HG03025 (cell line): Measurements from ENCODE around the gene MGAT1.
"Not testable (repeated sequence)": the region's sequence is repeated elsewhere in the genome, so short reads cannot be mapped to it uniquely, and the experiment has no call there.

Experiments
- ATAC-seq: cut with Tn5 transposase; IDR thresholded peaks from one replicate; pipeline ENCODE4 v1.9.1; 2021; ENCODE audit warnings: mild to moderate bottlenecking, moderate library complexity; ENCODE audit not compliant: unreplicated experiment, low FRiP score

The MGAT1 gene

DNA sequence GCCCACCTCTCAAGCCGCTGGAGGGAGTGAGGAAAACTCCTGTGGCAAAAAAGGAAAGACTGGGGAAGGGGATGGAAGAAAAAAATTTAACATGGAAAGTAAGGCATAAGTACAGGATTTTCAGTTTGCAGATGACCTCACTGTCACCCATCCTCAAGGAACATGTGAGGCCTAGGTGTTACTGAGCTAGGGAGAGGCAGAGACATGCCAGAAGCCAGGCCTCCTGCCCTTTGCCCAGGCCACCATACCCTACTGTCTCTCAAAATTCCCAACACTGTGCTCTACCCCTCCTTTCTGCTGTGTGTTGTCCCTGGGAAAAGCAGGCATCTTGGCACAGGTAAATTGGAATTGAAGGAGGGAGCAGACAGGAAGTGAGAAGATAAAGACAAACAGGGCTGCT is 4.4 kb upstream of the MGAT1 start:
- no peak for ATAC-seq

DNA sequence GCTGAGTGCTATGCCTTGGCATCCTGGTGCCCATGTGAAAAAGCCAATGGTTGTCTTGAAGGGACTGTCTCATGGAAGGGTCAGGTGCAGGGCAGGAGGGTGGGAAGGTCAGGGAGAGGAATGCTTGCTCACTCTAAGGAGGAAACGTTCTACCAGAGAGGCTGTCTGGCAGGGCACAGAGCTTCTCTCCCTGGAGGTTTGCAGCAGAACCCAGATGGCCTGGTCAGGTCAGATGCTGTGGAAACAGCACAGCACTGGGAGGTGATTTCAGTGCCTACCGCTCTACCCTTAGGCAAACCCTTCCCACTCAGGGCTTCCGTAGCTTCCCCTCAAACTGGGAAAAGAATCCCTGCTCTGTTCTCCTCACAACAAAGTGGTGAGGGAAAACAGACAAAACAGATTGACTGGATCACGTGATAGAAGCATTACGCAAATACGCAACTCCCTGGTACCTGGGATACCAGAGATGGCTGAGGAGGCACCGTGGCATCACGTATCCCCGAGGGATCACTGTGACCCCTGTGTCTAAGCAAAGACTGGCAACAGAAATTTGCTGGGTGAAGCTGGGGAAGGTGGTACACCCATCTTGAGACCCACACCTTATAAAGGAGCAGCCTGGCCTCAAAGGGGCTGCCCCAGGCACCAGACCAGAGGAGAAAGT is 3.9 kb upstream of the MGAT1 start:
- ATAC-seq = no peak

DNA sequence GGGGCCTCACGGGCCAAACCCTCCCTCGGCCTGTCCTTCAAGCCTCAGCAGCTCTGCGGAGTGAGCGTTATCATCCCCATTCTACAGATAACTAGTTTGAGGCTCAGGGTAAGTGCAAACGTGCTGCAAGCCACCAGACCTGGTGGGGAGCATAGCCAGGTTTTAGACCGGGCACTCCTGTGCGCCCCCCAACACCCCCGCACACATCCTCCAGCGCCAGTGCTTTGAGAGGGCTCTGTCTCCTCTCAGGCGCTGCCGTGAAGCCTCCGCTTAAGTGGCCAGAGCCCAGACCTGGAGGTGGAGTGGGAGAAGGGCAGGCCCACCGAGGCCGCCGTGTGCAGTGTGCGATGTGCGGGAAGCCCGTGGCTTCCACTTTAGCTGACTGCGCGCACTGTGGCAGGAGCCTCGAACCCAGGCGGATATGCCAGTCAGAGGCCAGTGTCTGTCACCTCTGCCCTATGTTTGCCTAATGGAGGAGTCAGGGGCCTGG is 1.6 kb upstream of the MGAT1 start:
- ATAC-seq = no peak

DNA sequence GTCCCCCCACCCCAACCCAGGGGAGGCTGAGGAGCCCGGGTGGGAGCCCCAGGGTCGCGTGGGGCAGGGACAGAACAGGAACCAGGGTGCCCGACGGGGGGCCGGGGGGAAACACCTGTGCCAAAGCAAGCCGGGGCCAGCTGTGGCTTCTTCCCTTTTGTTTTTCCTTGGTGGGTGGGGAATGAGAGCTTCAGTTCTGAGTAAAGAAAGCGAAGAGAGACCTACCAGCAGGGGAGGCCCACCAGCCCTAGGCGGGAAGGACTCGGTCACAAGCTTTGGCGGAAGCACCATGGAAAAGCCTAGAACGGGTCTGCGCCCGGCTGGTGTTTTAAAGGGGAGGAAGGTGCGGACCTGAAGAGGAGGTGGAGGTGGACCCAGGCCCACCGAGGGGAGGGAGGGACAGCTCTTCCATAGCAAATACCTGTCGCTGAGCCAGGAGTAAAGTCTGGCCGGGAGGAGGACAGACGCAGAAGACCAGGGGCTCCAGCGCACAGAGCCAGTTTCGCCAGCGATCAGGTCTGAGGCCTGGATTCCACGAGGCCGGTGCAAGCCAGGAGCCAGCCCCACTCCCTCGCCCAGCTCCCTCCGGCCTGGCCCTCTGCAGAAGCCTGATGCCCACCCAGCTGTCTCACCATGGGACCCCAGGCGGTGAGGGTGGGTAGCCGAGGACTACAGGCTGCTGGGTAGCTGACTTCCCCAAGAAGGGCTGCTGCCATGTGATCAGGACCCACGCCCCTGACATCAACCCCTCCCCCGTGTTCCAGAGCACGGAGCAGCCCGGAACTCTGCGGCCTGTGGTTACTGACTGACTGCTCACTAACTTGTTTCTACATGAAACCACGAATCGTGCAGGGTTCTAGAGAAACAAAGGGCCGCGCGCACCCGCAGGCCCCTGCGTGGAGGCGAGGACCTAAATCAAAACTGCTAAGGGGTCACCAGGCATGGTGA is 849 bp upstream of the MGAT1 start:
- peak; percentile 61 for ATAC-seq

DNA sequence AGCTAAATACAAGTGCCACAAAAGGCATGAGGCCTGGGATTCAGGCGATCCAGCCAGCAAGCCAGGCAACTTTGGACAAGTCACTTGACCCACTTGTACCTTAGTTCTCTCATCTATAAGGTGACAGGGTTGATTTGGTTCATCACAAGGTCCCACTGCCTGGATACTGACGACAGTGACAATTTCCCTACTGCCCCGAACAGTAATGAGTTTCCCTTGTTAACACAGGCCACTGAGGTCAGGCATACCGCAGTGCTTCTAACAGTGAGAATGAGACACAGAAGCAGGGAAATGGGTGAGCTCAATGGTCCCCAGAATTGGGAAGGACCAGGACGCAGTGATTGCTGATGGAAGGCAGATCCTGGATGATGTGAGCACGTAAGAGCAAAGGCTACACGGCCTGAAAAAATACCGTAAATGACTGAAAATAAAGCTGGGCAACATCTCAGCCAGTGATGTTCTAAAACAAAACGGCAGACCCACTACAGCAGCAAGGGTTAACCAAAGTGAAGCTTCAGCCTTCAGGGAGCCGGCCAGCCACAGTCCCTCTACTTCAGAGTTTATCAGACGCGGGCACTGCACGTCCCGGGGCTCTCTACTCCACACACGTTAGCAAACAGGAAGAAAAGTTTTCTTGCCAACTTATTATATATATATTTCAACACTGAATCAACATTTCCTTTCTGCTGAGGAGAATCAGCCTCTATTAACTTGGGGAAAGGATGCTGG is 846 bp downstream of the MGAT1 start:
- ATAC-seq = no peak

DNA sequence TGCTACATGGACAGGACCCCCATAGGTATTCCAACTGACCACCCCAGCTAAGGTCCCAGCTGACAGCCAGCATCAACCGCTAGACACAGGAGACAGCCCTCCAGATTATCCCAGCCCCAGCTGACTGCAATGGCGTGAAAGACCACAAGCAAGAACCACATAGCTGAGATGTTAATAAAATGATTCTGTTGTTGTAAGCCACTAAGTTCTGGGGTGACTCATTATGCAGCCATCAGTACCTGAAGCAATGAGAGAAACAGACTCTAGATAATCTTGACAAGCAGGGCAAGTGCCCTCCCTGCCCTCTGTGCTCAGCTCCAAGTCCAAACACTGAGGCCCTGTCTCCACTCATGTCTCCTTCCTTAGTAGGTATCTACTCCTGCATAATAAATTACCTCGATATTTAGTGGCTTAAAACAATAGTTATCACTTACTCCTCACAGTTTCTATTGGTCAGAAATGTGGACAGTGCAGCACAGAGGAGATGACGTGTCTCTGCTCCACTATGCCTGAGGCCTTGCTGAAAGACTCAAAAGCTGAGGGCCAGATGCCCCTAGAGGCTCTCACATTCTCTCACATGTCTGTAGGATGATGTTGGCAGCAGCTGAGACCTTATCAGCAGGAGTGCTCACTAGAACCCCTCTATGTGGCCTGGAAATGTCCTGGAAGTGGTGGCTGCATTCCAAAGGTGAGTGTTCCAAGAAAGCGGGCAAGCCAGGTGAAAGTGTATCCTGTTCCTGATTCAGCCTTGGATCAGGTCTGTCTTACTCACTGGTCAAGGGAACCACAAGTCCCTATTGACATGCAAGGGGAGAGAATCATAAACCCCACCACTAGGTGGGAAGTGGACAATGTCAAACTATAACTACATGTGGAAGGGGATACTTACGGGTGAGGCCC is 2.5 kb downstream of the MGAT1 start:
- ATAC-seq = no peak

DNA sequence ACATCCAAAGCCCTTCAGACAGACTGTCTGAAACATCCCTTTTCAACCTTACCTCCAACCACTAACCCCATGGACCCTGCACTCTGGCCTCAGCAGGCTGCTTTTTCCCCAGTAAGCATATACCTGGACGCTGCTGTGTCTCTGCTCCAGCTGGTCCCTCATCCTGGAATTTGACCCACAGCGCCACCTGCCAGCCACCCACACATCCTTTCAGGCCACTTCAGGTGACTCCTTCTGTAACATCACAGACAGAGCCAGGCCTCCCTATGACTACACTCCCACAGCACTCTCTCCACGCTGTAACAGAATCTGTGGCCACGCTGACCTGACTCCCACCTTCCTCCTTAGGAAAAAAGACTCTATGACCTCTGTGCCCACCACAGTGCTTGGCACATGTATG is 3.4 kb downstream of the MGAT1 start:
- ATAC-seq = no peak

DNA sequence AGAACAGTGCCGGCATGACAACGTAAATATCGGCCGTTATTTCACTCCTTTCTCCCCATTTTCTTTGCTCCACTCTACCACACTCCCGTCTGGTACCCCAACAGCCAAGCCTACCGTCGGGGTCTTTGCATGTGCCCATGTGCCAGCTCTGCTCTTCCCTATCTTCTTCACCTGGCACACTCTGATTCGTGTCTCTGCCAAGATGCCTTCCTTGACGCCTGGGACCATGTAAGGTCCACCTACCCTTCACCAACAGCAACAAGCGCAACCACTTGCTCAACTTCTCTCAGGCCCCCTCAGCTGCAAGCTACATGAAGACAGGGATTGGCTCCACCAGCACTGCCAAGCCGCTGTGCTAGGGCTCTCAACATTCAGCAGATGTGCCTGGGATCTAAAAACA is 4.4 kb downstream of the MGAT1 start:
- no peak for ATAC-seq

DNA sequence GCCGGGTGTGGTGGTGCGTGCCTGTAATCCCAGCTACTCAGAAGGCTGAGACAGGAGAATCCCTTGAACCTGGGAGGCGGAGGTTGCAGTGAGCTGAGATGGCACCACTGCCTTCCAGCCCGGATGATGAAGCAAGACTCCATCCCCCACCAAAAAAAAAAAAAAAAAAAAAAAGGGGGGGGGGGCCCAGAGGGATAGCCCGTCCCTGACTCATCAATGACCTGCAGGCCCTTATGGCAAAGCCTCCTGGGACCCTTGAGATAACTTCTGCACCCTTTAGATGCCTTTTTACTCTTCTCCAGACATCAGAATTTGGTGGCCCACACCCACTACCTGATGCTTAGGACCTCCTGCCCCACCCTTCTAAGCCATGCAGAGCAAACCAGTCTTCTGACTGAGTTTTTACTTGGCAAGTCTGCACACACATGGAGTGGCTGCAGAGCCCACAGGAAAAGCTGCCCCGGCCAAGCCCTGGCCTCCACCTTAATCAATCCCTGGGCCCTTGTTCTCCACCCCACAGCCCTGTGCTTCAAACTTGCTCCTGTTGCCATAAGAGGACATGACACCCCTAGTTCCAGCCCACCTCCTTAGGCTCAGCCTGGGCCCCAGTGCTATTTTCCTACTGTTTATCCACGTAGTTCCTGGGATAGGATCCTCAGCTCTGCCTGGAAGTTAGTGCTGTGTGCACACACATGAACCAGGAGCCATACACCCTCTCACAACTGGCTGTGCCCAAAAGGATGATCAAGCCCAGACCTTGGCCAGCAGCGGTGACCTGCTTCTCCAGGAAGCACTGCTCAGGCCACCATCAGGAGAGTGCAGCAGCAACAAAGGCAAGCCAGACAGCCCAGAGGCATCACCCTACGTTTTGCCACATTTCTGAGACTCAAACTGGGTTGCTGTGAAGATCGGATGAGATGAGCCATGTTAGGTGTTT is 5.1 kb downstream of the MGAT1 start:
- no peak for ATAC-seq

DNA sequence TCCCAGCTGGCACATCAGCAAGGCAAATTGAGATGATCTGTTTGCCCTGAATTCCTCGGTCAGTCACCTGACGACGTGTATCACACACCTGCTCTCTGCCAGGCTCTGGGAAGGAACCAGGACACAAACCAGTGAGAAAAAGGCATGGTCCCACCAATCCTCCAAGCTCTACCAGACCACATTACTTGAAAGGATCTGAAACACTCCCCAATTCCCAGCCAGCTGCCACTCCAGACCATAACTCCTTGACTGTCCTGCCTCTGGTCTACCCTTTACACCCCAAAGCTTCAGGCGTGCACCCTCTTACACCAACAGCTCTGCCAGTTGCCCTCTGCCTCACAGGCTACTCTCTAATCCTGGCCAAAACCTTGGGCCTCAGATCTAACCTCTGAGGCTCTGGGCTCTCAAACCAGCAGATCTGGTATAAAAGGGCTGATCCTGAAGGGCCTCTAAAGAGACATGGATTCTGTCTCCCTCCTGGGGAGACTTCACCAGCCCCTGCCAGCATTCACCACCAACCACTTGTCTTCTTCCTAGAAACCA is 6.8 kb downstream of the MGAT1 start:
- ATAC-seq = no peak

DNA sequence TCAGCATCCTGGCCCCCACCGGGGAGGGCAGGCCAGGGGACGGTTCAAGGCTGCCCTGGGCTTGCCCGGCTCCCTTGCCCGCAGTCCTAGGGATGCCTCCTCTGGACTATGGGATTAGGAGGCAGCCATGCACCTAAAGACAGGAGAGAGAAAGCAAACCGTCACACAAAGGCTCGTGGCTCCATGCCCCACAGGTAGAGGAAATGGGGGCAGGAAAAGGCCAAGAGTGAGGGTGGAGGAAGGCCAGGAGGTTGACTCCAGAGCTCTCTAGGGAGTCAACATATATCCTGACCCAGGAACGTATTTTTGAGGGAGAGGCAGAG is 9.7 kb downstream of the MGAT1 start:
- ATAC-seq = no peak

DNA sequence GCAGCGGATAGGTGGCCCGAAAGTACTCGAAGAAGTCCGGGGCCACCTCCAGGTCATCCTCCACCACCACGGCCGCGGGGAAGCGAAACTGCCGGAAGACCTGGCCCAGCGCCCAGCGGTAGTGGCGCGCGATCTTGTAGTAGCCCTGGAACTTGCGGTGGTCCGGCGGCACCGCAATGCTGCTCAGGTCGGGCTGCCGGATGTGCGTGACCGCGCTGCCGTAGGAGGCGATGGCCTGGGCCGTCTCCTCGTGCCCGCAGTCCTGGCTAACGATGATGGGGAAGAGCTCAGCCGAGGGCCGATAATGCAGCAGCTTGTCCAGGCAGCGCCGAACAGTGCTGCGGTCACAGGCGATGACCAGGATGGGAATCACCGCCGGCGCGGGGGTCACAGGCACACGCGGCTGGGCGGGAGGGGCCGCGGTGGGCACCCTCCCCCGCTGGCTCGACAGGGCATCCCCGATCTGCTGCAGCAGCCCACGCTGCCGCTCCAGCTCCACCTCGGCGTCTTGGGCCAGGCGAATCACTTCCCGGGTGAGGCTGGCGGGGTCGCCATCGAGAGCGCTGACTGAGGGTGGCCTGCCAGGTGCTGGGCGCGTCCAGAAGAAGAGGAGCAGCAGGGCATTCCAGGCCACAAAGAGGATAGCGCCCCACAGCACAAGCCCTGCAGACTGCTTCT is 10.2 kb downstream of the MGAT1 start:
- ATAC-seq = no peak

DNA sequence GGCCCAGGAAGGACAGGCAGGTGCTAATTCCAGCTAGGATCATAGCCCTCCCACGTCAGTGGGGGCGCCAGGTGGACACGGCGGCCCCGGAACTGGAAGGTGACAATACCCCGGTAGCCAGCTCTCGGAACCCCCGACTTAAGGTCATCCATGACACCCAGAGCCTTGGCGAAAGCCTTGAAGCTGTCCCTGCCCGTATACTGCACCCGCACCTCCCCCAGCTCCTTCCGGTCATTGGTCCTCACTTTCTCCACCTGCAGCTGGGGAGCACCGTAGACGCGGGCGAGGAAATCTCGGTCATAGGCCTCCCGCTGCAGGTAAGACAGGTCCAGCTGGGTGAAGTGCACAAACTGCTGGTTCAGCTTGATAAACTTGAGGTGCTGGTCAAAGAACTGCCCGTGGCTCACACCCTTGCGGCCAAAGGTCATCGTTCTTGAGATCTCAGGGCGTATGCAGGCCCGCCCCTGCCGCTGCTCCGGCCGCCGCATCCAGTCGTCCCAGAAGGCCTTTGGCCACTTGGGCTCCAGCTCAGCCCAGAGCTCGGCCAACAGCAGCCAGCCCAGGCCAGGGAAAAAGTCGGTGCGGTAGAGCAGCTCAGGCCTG is 10.9 kb downstream of the MGAT1 start:
- ATAC-seq = no peak

DNA sequence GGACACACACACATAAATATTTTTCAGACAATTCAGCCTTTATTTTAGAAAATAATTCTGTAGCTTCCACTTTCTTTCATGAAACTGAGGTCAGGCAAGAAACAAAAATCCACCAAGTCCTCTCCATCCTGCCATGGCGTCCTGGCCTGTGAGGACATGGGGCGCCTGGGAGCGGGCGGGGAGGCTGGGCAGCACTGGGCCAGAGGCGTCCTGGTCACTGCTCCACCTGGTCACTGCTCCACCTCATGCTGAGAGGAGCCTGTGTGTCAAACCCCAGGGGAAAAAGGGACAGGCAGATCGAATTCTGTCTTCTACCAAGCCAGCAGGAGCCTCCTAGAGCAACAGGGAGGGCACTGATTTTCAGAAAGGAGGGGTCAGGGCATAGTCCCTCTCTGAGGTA is 12.1 kb downstream of the MGAT1 start:
- no peak for ATAC-seq

DNA sequence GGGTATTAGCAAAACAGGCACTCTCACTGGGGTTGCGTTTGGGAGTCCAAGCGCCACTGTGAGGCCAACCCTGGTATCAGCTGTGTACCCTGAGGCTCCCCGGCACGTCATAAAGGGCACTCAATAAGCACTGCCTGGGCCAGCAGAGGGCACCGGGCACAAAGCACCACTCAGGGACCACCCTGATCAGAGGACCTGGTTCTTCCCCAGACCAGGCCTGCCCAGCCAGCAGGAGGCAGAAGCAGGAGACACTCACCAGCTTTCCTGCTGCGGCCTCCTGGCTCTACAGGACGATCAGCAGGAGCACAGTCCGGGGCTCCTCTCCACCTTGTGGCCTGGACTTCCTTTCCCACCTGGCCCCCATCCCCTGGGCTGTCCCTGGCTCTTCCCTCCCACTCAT is 12.6 kb downstream of the MGAT1 start:
- ATAC-seq = no peak

DNA sequence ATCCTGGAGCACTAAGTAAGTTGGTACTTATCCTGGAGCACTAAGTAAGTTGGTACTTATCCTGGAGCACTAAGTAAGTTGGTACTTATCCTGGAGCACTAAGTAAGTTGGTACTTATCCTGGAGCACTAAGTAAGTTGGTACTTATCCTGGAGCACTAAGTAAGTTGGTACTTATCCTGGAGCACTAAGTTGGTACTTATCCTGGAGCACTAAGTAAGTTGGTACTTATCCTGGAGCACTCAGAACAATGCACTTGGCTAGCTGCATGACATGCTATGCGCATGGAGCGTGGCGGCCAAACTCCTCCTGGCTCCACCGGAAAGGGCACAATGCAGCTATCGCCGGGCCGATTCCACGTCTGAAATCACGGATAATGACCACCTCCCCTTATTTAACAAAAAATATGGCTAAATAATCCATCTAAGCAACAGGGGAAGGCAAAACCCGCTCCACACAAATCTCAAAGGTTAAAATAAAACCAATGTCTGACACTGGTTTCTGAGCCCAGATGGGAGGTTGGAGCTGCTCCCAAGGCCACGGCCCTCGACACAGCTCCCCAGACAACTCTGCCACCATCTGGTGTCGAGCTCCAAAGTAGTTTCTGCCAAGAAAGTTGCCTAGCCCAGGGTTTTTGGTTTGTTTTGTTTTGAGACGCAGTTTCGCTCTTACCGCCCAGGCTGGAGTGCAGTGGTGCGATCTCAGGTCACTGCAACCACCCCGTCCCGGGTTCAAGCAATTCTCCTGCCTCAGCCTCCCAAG is 13.8 kb downstream of the MGAT1 start:
- ATAC-seq = not testable (repeated sequence)

DNA sequence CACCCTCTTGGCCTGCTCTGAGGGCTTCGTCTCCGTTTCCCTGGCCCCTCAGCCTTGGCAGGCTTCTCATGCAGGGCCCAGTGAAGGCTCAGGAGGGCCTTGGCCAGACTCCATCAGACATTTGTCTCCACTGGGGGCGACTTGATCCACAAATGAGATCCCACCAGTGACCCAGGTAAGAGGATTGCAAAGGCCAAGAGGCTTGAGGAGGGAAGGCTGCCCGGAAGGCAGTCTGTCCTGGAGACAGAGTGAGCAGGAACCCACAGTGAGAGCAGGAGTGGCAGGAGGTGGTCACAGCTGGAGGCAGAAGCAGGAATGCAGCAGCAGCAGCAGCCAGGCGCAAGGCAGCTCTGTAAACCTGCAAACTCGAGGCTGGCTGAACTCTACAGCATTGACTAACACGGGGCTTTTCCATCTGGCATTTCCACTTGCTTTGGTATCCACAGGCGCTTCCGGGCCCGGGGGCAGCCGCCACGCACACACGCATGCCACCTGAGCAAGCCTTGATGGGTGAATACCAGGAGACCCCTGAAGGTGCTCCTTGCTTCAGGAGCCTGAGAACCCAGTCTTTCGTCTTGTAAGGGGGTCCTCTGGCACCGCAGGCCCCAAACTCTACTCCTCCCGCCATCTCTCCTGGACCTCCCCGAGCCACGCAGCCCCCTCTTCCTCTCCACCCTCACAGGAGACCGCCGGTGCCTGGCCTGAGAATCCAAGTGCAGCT is 14.7 kb downstream of the MGAT1 start:
- no peak for ATAC-seq
